HCT116 (cell line): ENCODE measurements around the gene TMEM38B. TPM values are rescaled to one million over a fixed set of nuclear protein-coding genes. Genes with fewer than 3 reads are reported as not detected.

Experiments used
- ATAC-seq: fragments of 200-7000 bp; cut with Tn5 transposase; 2 replicates; pipeline ENCODE4 v1.9.1; 2020; ENCODE audit warnings: mild to moderate bottlenecking, moderate library complexity
- BruUV-seq: library from RNA; stranded (reverse); fragments of 400-500 nt; replicated peaks from 2 replicates; lab custom pipeline; 2021; lab: Mats Ljungman, UMichigan
- CTCF ChIA-PET: fragments of 300-600 bp; sonication (Branson Sonifier 250); formaldehyde crosslinking; loops from one replicate; lab custom pipeline; 2021; ENCODE audit warnings: antibody characterized with exemption; lab: Charles Lee
- POLR2A ChIA-PET: fragments of 300-600, 350-600 bp; sonication (Branson Sonifier 250); formaldehyde crosslinking; loops from one replicate; lab custom pipeline; 2021; ENCODE audit warnings: antibody characterized with exemption; lab: Charles Lee
- RAD21 ChIA-PET, 2 experiments: fragments of 300-600 bp; sonication (Branson Sonifier 250); formaldehyde crosslinking; loops; one replicate each; lab custom pipeline; 2023; ENCODE audit warnings: low total read pairs in 2 of 2; ENCODE audit not compliant: uncharacterized antibody in 2 of 2, unreplicated experiment in 2 of 2, low non-redundant PET in 1 of 2; lab: Charles Lee
- DNase-seq: peaks from one replicate; pipeline ENCODE4 v3.0.0-alpha.2; 2010; ENCODE audit warnings: low read depth, low spot score
- H2AFZ ChIP-seq: fragments of 200-600 bp; shearing (Covaris generic), sonication (generic); 2 replicates; pipeline ENCODE4 v1.6.1; 2017; ENCODE audit warnings: low read depth, mixed run types, mixed read lengths, antibody characterized with exemption, low read length; ENCODE audit not compliant: poor library complexity, severe bottlenecking
- H3K27ac ChIP-seq: 2 replicates; pipeline ENCODE4 v1.5.1; 2012; ENCODE audit warnings: low read depth, low read length
- H3K27me3 ChIP-seq: fragments of 200-600 bp; sonication (generic); 2 replicates; pipeline ENCODE4 v1.6.1; 2016; ENCODE audit warnings: mixed run types, low read length, mixed read lengths; ENCODE audit not compliant: insufficient read depth
- H3K36me3 ChIP-seq, 2 experiments: fragments of 200-500 bp in 1 of 2; fragments of 200-600 bp in 1 of 2; sonication (Bioruptor generic) in 1 of 2; sonication (generic) in 1 of 2; 2 replicates each; pipeline versions ENCODE4 v1.5.1 to v1.6.1; 2014 to 2016; ENCODE audit warnings: low read length in 2 of 2, inconsistent platforms in 1 of 2, mixed read lengths in 1 of 2, mixed run types in 1 of 2; ENCODE audit not compliant: insufficient read depth in 2 of 2, control insufficient read depth in 1 of 2
- H3K4me1 ChIP-seq, 2 experiments: fragments of 200-600 bp in 1 of 2; sonication (generic) in 1 of 2; 2 replicates each; pipeline versions ENCODE4 v1.5.1 to v1.6.1; 2012 to 2017; ENCODE audit warnings: low read length in 2 of 2, inconsistent platforms in 1 of 2, mild to moderate bottlenecking in 1 of 2, mixed read lengths in 1 of 2, mixed run types in 1 of 2, moderate library complexity in 1 of 2; ENCODE audit not compliant: insufficient read depth in 2 of 2, control insufficient read depth in 1 of 2
- H3K4me2 ChIP-seq: fragments of 200-600 bp; sonication (generic); 2 replicates; pipeline ENCODE4 v1.6.1; 2017; ENCODE audit warnings: mixed run types, low read length, mixed read lengths
- H3K4me3 ChIP-seq, 2 experiments: fragments of 200-600 bp in 1 of 2; sonication (generic) in 1 of 2; replicated peaks in 1 of 2; 2 replicates each; pipeline ENCODE4 v1.5.1; 2011 to 2016; ENCODE audit warnings: low read length in 2 of 2, control low read depth in 1 of 2, low read depth in 1 of 2, mild to moderate bottlenecking in 1 of 2, mixed read lengths in 1 of 2, mixed run types in 1 of 2
- H3K79me2 ChIP-seq: fragments of 200-600 bp; sonication (generic); 2 replicates; pipeline ENCODE4 v1.6.1; 2017; ENCODE audit warnings: mild to moderate bottlenecking, mixed run types, low read length, moderate library complexity, mixed read lengths; ENCODE audit not compliant: insufficient read depth
- H3K9ac ChIP-seq: fragments of 200-600 bp; sonication (generic); 2 replicates; pipeline ENCODE4 v1.6.1; 2016; ENCODE audit warnings: low read length, mixed read lengths
- H3K9me2 ChIP-seq: fragments of 200-600 bp; sonication (generic), shearing (Covaris generic); 2 replicates; pipeline ENCODE4 v1.6.1; 2017; ENCODE audit warnings: mixed run types, mild to moderate bottlenecking, moderate library complexity; ENCODE audit not compliant: insufficient read depth
- H3K9me3 ChIP-seq, 2 experiments: fragments of 200-500 bp in 1 of 2; fragments of 200-600 bp in 1 of 2; sonication (Bioruptor generic) in 1 of 2; sonication (generic) in 1 of 2; 2 replicates each; pipeline ENCODE4 v1.6.1; 2014 to 2017; ENCODE audit warnings: low read length in 2 of 2, mixed read lengths in 2 of 2, inconsistent platforms in 1 of 2, low read depth in 1 of 2, mild to moderate bottlenecking in 1 of 2, mixed run types in 1 of 2, moderate library complexity in 1 of 2; ENCODE audit not compliant: control insufficient read depth in 1 of 2, insufficient read depth in 1 of 2
- H4K20me1 ChIP-seq: fragments of 200-600 bp; sonication (generic), shearing (Covaris generic); 2 replicates; pipeline ENCODE4 v1.6.1; 2017; ENCODE audit warnings: mixed run types, mild to moderate bottlenecking, moderate library complexity; ENCODE audit not compliant: insufficient read depth
- CEBPB ChIP-seq: IDR thresholded peaks from 2 replicates; pipeline ENCODE4 v1.6.1; 2012; ENCODE audit warnings: low read depth
- CTCF ChIP-seq, 3 experiments: fragments of 200-600 bp in 1 of 3; sonication (generic) in 1 of 3; IDR thresholded peaks in 2 of 3; conservative IDR thresholded peaks in 1 of 3; 2 replicates each; pipeline ENCODE4 v1.5.1; 2012 to 2017; ENCODE audit warnings: low read depth in 2 of 3, low read length in 2 of 3, antibody characterized with exemption in 1 of 3, borderline replicate concordance in 1 of 3, control low read depth in 1 of 3, mild to moderate bottlenecking in 1 of 3, mixed read lengths in 1 of 3, mixed run types in 1 of 3, moderate library complexity in 1 of 3; ENCODE audit not compliant: insufficient read depth in 1 of 3
- EZH2 ChIP-seq: fragments of 200-600 bp; sonication (generic); IDR thresholded peaks from 2 replicates; pipeline ENCODE4 v1.6.1; 2017; ENCODE audit warnings: antibody characterized with exemption, mixed run types
- EZH2phosphoT487 ChIP-seq: fragments of 200-600 bp; IDR thresholded peaks from 2 replicates; pipeline ENCODE4 v1.6.1; 2018; ENCODE audit warnings: antibody characterized with exemption, borderline replicate concordance
- FOSL1 ChIP-seq: IDR thresholded peaks from 2 replicates; pipeline ENCODE4 v1.6.1; 2012; ENCODE audit warnings: low read depth
- JUND ChIP-seq: IDR thresholded peaks from 2 replicates; pipeline ENCODE4 v1.6.1; 2012
- POLR2AphosphoS5 ChIP-seq: IDR thresholded peaks from 2 replicates; pipeline ENCODE4 v1.6.1; 2011; ENCODE audit warnings: mild to moderate bottlenecking, low read depth, low read length, moderate library complexity
- RAD21 ChIP-seq: IDR thresholded peaks from 2 replicates; pipeline ENCODE4 v1.6.1; 2012; ENCODE audit warnings: low read depth, mild to moderate bottlenecking
- REST ChIP-seq: IDR thresholded peaks from 2 replicates; pipeline ENCODE4 v1.6.1; 2012; ENCODE audit warnings: low read depth
- SRF ChIP-seq: IDR thresholded peaks from 2 replicates; pipeline ENCODE4 v1.6.1; 2012; ENCODE audit warnings: low read depth
- ZBTB33 ChIP-seq: IDR thresholded peaks from 2 replicates; pipeline ENCODE4 v1.6.1; 2011; ENCODE audit warnings: mild to moderate bottlenecking, low read length, moderate library complexity; ENCODE audit not compliant: insufficient replicate concordance; ENCODE audit errors: extremely low read depth
- ZNF274 ChIP-seq: fragments of 200-500 bp; sonication (Bioruptor generic); IDR thresholded peaks from 2 replicates; pipeline ENCODE4 v1.6.1; 2014; ENCODE audit warnings: mild to moderate bottlenecking, low read depth, low read length, inconsistent platforms
- intact Hi-C: fragments of 100-400 bp; cut with micrococcal nuclease; formaldehyde crosslinking; loops from 2 replicates; pipeline ENCODE4 v1.10.0; 2022
- total RNA-seq: library from RNA; stranded (reverse); gene quantifications from one replicate; pipeline ENCODE4 v1.2.1, GENCODE V29; 2021; ENCODE audit not compliant: unreplicated experiment

The TMEM38B gene
- total RNA-seq, 1 experiment from 2014 or later: 24.5 TPM

- no peak for TF ChIP-seq CTCF (IDR thresholded peaks at IDR 0.05 in 2 of 3, conservative IDR thresholded peaks at IDR 0.05 in 1 of 3; ENCODE audit: borderline replicate concordance in 1 of 3, insufficient read depth in 1 of 3, low read depth in 2 of 3, low read length in 2 of 3)
- no peak for TF ChIP-seq FOSL1
- no peak for TF ChIP-seq ZBTB33
- TF ChIP-seq POLR2AphosphoS5: no peak
- TF ChIP-seq EZH2: no peak
These were observed 17.5 kb downstream of the TMEM38B start (continued) for GRCh38 chr9:105711867-105712266.

GRCh38 chr9:105712297-105712696 lies 18.0 kb downstream of the TMEM38B start:
- no peaks in the 10 kb centered on the region for H3K9me2 ChIP-seq
- no peak overlapping the region for H3K9ac ChIP-seq
- ATAC-seq (no peak), DNase-seq (no peak)
- H2AFZ ChIP-seq: no peak overlapping the region
- H4K20me1 ChIP-seq: no peaks in the 10 kb centered on the region
- H3K4me1 ChIP-seq: no peaks in the 10 kb centered on the region
- H3K4me3 ChIP-seq: no peak overlapping the region
- 0 out of 4 replicates have a peak, but pooled peaks cover 0 to 5% of the 10 kb centered on the region in 2 experiments for H3K36me3 ChIP-seq
- intact Hi-C loops: no loop called here
- 0 out of 2 replicates have a peak, but pooled peaks cover 6% of the 10 kb centered on the region for H3K79me2 ChIP-seq
- H3K4me2 ChIP-seq: no peak overlapping the region
- POLR2A ChIA-PET: no interaction called here
- RAD21 ChIA-PET: no interaction called here
- H3K27ac ChIP-seq: no peak overlapping the region
- no TSS peak for BruUV-seq
- no peaks in the 10 kb centered on the region for H3K27me3 ChIP-seq
- CTCF ChIA-PET: no interaction called here
- TF ChIP-seq EZH2phosphoT487 (no peak), CEBPB (no peak), REST (no peak), CTCF (IDR thresholded peaks at IDR 0.05 in 2 of 3, conservative IDR thresholded peaks at IDR 0.05 in 1 of 3; ENCODE audit: borderline replicate concordance in 1 of 3, insufficient read depth in 1 of 3, low read depth in 2 of 3, low read length in 2 of 3) (no peak), SRF (no peak), RAD21 (no peak), ZNF274 (no peak), JUND (no peak), FOSL1 (no peak), EZH2 (no peak)
- H3K9me3 ChIP-seq: no peaks in the 10 kb centered on the region
